IMR-90 (cell line): Measurements from ENCODE around the gene SGSM2. TPM values are rescaled to one million over a fixed set of nuclear protein-coding genes. Genes with fewer than 3 reads are reported as not detected.

ENCODE experiments used
- ATAC-seq: fragments of 200-7000 bp; cut with Tn5 transposase; 2 replicates; pipeline ENCODE4 v1.9.1; 2020; ENCODE audit warnings: low read depth, mild to moderate bottlenecking, moderate library complexity
- BruUV-seq: library from RNA; stranded (reverse); fragments of 400-500 nt; replicated peaks from 2 replicates; lab custom pipeline; 2021; lab: Mats Ljungman, UMichigan
- CTCF ChIA-PET: fragments of 300-600 bp; formaldehyde crosslinking; extraction: SDS; loops from one replicate; lab custom pipeline; 2021; ENCODE audit warnings: antibody characterized with exemption; lab: Yijun Ruan, JAX
- POLR2A ChIA-PET: fragments of 300-600 bp; sonication (Branson Sonifier 250); formaldehyde crosslinking; loops from one replicate; lab custom pipeline; 2022; ENCODE audit warnings: antibody characterized with exemption; ENCODE audit not compliant: unreplicated experiment; lab: Charles Lee
- DNase-seq: peaks from one replicate; pipeline ENCODE4 v3.0.0; 2013
- H2AFZ ChIP-seq: replicated peaks from 2 replicates; pipeline ENCODE3; 2013; ENCODE audit warnings: low read length, mild to moderate bottlenecking; ENCODE audit not compliant: poor library complexity
- H2AK5ac ChIP-seq: 2 replicates; pipeline ENCODE4 v1.6.1; 2013; ENCODE audit warnings: low read depth, low read length, inconsistent platforms
- H2AK9ac ChIP-seq: replicated peaks from 2 replicates; pipeline ENCODE3; 2013; ENCODE audit warnings: mild to moderate bottlenecking, low read depth, low read length, moderate library complexity; ENCODE audit not compliant: poor library complexity
- H2BK120ac ChIP-seq: 2 replicates; pipeline ENCODE4 v1.6.1; 2013; ENCODE audit warnings: low read depth, low read length, inconsistent platforms
- H2BK15ac ChIP-seq: 3 replicates; pipeline ENCODE4 v1.6.1; 2013; ENCODE audit warnings: low read depth, low read length, inconsistent platforms
- H2BK20ac ChIP-seq: 2 replicates; pipeline ENCODE4 v1.6.1; 2013; ENCODE audit warnings: low read depth, mild to moderate bottlenecking, inconsistent platforms, low read length, moderate library complexity
- H2BK5ac ChIP-seq: 2 replicates; pipeline ENCODE4 v1.6.1; 2013; ENCODE audit warnings: mild to moderate bottlenecking, low read depth, low read length, inconsistent platforms; ENCODE audit not compliant: poor library complexity, severe bottlenecking
- H3K14ac ChIP-seq: replicated peaks from 2 replicates; pipeline ENCODE4 v1.6.1; 2013; ENCODE audit warnings: low read depth, low read length, inconsistent platforms
- H3K18ac ChIP-seq: 2 replicates; pipeline ENCODE4 v1.6.1; 2013; ENCODE audit warnings: low read depth, low read length, control low read depth
- H3K23ac ChIP-seq: 2 replicates; pipeline ENCODE4 v1.6.1; 2013; ENCODE audit warnings: low read depth, low read length, inconsistent platforms
- H3K27ac ChIP-seq: 2 replicates; pipeline ENCODE4 v1.5.1; 2013; ENCODE audit warnings: mild to moderate bottlenecking, control low read depth, low read length; ENCODE audit not compliant: insufficient read depth
- H3K27me3 ChIP-seq: 2 replicates; pipeline ENCODE4 v1.6.1; 2013; ENCODE audit warnings: low read length; ENCODE audit not compliant: control insufficient read depth, insufficient read depth
- H3K36me3 ChIP-seq: 2 replicates; pipeline ENCODE4 v1.6.1; 2013; ENCODE audit warnings: low read length, mixed read lengths; ENCODE audit not compliant: control insufficient read depth, insufficient read depth
- H3K4ac ChIP-seq: 2 replicates; pipeline ENCODE4 v1.6.1; 2013; ENCODE audit warnings: low read depth, low read length, inconsistent platforms
- H3K4me1 ChIP-seq: 2 replicates; pipeline ENCODE4 v1.6.1; 2013; ENCODE audit warnings: low read length, mixed read lengths; ENCODE audit not compliant: control insufficient read depth, insufficient read depth
- H3K4me2 ChIP-seq: 2 replicates; pipeline ENCODE4 v1.6.1; 2013; ENCODE audit warnings: low read depth, mild to moderate bottlenecking, control low read depth, low read length, moderate library complexity
- H3K4me3 ChIP-seq: 2 replicates; pipeline ENCODE4 v1.5.1; 2013; ENCODE audit warnings: low read depth, mild to moderate bottlenecking, control low read depth, low read length, moderate library complexity; ENCODE audit not compliant: insufficient read depth
- H3K56ac ChIP-seq: 2 replicates; pipeline ENCODE4 v1.6.1; 2013; ENCODE audit warnings: low read length, inconsistent platforms; ENCODE audit not compliant: insufficient read depth; ENCODE audit errors: extremely low read depth
- H3K79me1 ChIP-seq, 2 experiments: 2 replicates each; pipeline ENCODE4 v1.6.1; 2013; ENCODE audit warnings: low read length in 2 of 2, inconsistent platforms in 1 of 2, low read depth in 1 of 2
- H3K9ac ChIP-seq: 2 replicates; pipeline ENCODE4 v1.6.1; 2013; ENCODE audit warnings: low read depth, low read length, control low read depth
- H3K9me1 ChIP-seq: 2 replicates; pipeline ENCODE4 v1.6.1; 2013; ENCODE audit warnings: low read length, inconsistent platforms; ENCODE audit not compliant: insufficient read depth
- H3K9me3 ChIP-seq: 2 replicates; pipeline ENCODE4 v1.6.1; 2013; ENCODE audit warnings: low read length; ENCODE audit not compliant: control insufficient read depth, insufficient read depth
- H4K20me1 ChIP-seq: 2 replicates; pipeline ENCODE4 v1.6.1; 2013; ENCODE audit warnings: low read length, inconsistent platforms; ENCODE audit not compliant: insufficient read depth
- H4K5ac ChIP-seq: 2 replicates; pipeline ENCODE4 v1.6.1; 2013; ENCODE audit warnings: mild to moderate bottlenecking, low read depth, low read length, control low read depth
- H4K8ac ChIP-seq, 2 experiments: 2 replicates each; pipeline ENCODE4 v1.6.1; 2013; ENCODE audit warnings: low read depth in 2 of 2, low read length in 2 of 2, control low read depth in 1 of 2, inconsistent platforms in 1 of 2
- H4K91ac ChIP-seq: 2 replicates; pipeline ENCODE4 v1.6.1; 2013; ENCODE audit warnings: low read depth, low read length, inconsistent platforms; ENCODE audit not compliant: insufficient read depth
- CTCF ChIP-seq: conservative IDR thresholded peaks from 2 replicates; pipeline ENCODE4 v1.5.1; 2012; ENCODE audit warnings: mild to moderate bottlenecking, low read depth, low read length, improper control_type of control experiment
- POLR2A ChIP-seq: IDR thresholded peaks from 2 replicates; pipeline ENCODE4 v1.6.1; 2012; ENCODE audit warnings: mild to moderate bottlenecking, low read depth, low read length
- RAD21 ChIP-seq: IDR thresholded peaks from 2 replicates; pipeline ENCODE4 v1.6.1; 2012; ENCODE audit warnings: low read length, improper control_type of control experiment
- RCOR1 ChIP-seq: IDR thresholded peaks from 2 replicates; pipeline ENCODE4 v1.6.1; 2012; ENCODE audit warnings: mild to moderate bottlenecking, low read length, improper control_type of control experiment; ENCODE audit not compliant: insufficient replicate concordance
- USF2 ChIP-seq: fragments of 150-350 bp; IDR thresholded peaks from 2 replicates; pipeline ENCODE4 v1.6.1; 2017; ENCODE audit warnings: mild to moderate bottlenecking, antibody characterized with exemption, low read length, low read depth
- WGBS, 2 experiments: methylation state at CpG; one replicate each; pipeline versions ENCODE4 v1.1.5 to v1.1.7; 2013; ENCODE audit warnings: missing lambda C conversion rate in 2 of 2; ENCODE audit not compliant: insufficient read length in 1 of 2; ENCODE audit errors: extremely low coverage in 2 of 2; 5-methylcytosine and 5-hydroxymethylcytosine counted together
- dilution Hi-C: fragments of 300-500 bp; cut with HindIII; formaldehyde crosslinking; loops from one replicate; pipeline ENCODE4 v1.14.3; 2018; ENCODE audit warnings: low sequenced_read_pairs; ENCODE audit not compliant: unreplicated experiment
- in situ Hi-C: fragments of 300-500 bp; cut with MboI; formaldehyde crosslinking; loops from 3 replicates; pipeline ENCODE4 v1.14.3; 2019; ENCODE audit warnings: low sequenced_read_pairs, inconsistent platforms, mixed read lengths
- intact Hi-C: fragments of 100-400 bp; cut with micrococcal nuclease; formaldehyde crosslinking; loops from 2 replicates; pipeline ENCODE4 v1.10.0; 2022
- polyA plus RNA-seq, 3 experiments: library from polyadenylated mRNA; depleted of rRNA; stranded (reverse); fragments of >200 nt; gene quantifications; 2 replicates each; pipeline ENCODE4 v1.2.3, GENCODE V29; 2012; ENCODE audit warnings: low replicate concordance in 1 of 3
- total RNA-seq: library from RNA; depleted of rRNA; stranded (reverse); fragments of >200 nt; gene quantifications from 2 replicates; pipeline ENCODE4 v1.2.3, GENCODE V29; 2012
- TF ChIP-seq, protein P1 (sequence below): fragments of 150-350 bp; IDR thresholded peaks from 2 replicates; pipeline ENCODE4 v1.6.1; 2016; ENCODE audit warnings: low read depth, mild to moderate bottlenecking, low read length, moderate library complexity, borderline replicate concordance

The SGSM2 gene
- total and polyA plus RNA-seq, 2 of the 4 experiments (the other 2 are of a cell fraction) = 13.6 to 81.2 TPM

- no peak overlapping the region for H2BK5ac ChIP-seq
- POLR2A ChIA-PET = no interaction called here
- peaks cover 3% of the 10 kb centered on the region; the same call in 1 of the 2 replicates for H3K9me1 ChIP-seq
- no peak overlapping the region for H3K18ac ChIP-seq
- H2BK20ac ChIP-seq = no peak overlapping the region
- H3K9me3 ChIP-seq = no peaks in the 10 kb centered on the region
- no peak overlapping the region; the same call in 1 of the 2 replicates for H4K5ac ChIP-seq
- no TSS peak for BruUV-seq
- CTCF ChIA-PET = interaction anchor here (0.5 to 0.6 kb wide), 2 partner anchors 38 to 345 kb away, joined by 3 to 4 read pairs; no protein-coding TSS in a partner anchor
- H3K4me2 ChIP-seq = peak overlapping the region; percentile 6; the same call in 1 of the 2 replicates
- no peak overlapping the region for H3K56ac ChIP-seq
- H3K36me3 ChIP-seq = peaks cover 5% of the 10 kb centered on the region; the same call in 1 of the 2 replicates
- no peak overlapping the region for H3K9ac ChIP-seq
- no peak overlapping the region for H3K14ac ChIP-seq
- H2AK9ac ChIP-seq = no peak overlapping the region
- H3K27ac ChIP-seq = peak overlapping the region; percentile 50; the same call in 1 of the 2 replicates
- H2AFZ ChIP-seq = no peak overlapping the region
- H4K20me1 ChIP-seq = no peaks in the 10 kb centered on the region
- TF ChIP-seq USF2 = 0 out of 2 replicates have a peak, but pooled peaks have one; percentile 41
- peak; percentile 42 for TF ChIP-seq CTCF
- no peak for TF ChIP-seq POLR2A
- TF ChIP-seq, protein P1, sequence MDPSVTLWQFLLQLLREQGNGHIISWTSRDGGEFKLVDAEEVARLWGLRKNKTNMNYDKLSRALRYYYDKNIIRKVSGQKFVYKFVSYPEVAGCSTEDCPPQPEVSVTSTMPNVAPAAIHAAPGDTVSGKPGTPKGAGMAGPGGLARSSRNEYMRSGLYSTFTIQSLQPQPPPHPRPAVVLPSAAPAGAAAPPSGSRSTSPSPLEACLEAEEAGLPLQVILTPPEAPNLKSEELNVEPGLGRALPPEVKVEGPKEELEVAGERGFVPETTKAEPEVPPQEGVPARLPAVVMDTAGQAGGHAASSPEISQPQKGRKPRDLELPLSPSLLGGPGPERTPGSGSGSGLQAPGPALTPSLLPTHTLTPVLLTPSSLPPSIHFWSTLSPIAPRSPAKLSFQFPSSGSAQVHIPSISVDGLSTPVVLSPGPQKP = no peak
- TF ChIP-seq RAD21 = peak; percentile 58
- TF ChIP-seq RCOR1 = no peak
- 59% methylated on average over 13 of the region's 27 CpGs; no CpG with 5 or more reads in 1 of the 2 experiments for WGBS, 2 experiments
- DNase-seq (peak; percentile 50), ATAC-seq (peak; percentile 10; the same call in 1 of the 2 replicates)
- in situ Hi-C loops = loop anchor here (10.0 kb wide), 1 partner anchor 253 kb away; no protein-coding TSS in a partner anchor
- peak overlapping the region; percentile 81 for H2AK5ac ChIP-seq
- no peak overlapping the region for H4K91ac ChIP-seq
- H3K4me1 ChIP-seq = peaks cover 22% of the 10 kb centered on the region
- 0 out of 3 replicates have a peak overlapping the region, but pooled peaks have one; percentile 30 for H2BK15ac ChIP-seq
- dilution Hi-C loops = no loop called here
- no peak overlapping the region for H3K4me3 ChIP-seq
- H3K27me3 ChIP-seq = no peaks in the 10 kb centered on the region
- intact Hi-C loops = loop anchor here (5.0 kb wide), 1 partner anchor 261 kb away; no protein-coding TSS in a partner anchor
- H2BK120ac ChIP-seq = no peak overlapping the region
- peaks cover 7 to 28% of the 10 kb centered on the region in 2 experiments; a peak in 3 of 4 replicates for H3K79me1 ChIP-seq
- peak overlapping the region in 1 of 2 experiments; percentile 45; a peak in 1 of 4 replicates for H4K8ac ChIP-seq
- H3K23ac ChIP-seq = 0 out of 2 replicates have a peak overlapping the region, but pooled peaks have one; percentile 20
- peak overlapping the region; percentile 46; the same call in 1 of the 2 replicates for H3K4ac ChIP-seq
Measured at GRCh38 chr17:2421315-2422147, 84.2 kb downstream of the SGSM2 start.
